Smooth muscle cell (in vitro differentiated cells): ENCODE data around the gene C2CD2L. TPM values are rescaled to one million over a fixed set of nuclear protein-coding genes. Genes with fewer than 3 reads are reported as not detected.

Experiments used
- DNase-seq: peaks from one replicate; lab custom pipeline; 2025; ENCODE audit not compliant: unreplicated experiment; lab: John Stamatoyannopoulos, UW
- H2AFZ ChIP-seq: fragments of 200-600 bp; sonication (generic); 2 replicates; pipeline ENCODE4 v1.6.0; 2016; ENCODE audit warnings: antibody characterized with exemption, low read depth, mild to moderate bottlenecking
- H3F3A ChIP-seq: fragments of 200-600 bp; sonication (generic); 2 replicates; pipeline ENCODE4 v1.6.0; 2017; ENCODE audit warnings: antibody characterized with exemption, low read depth
- H3K27ac ChIP-seq: fragments of 200-600 bp; sonication (generic); 2 replicates; pipeline ENCODE4 v1.5.1; 2016; ENCODE audit warnings: low read depth, mild to moderate bottlenecking
- H3K27me3 ChIP-seq: fragments of 200-600 bp; sonication (generic); 2 replicates; pipeline ENCODE4 v1.6.1; 2016; ENCODE audit warnings: low read depth, mild to moderate bottlenecking
- H3K36me3 ChIP-seq: fragments of 200-600 bp; sonication (generic); 2 replicates; pipeline ENCODE4 v1.5.1; 2016; ENCODE audit warnings: low read depth
- H3K4me1 ChIP-seq: fragments of 200-600 bp; sonication (generic); 2 replicates; pipeline ENCODE4 v1.5.1; 2016; ENCODE audit warnings: low read depth
- H3K4me2 ChIP-seq: fragments of 200-600 bp; sonication (generic); 2 replicates; pipeline ENCODE4 v1.6.0; 2016; ENCODE audit warnings: mild to moderate bottlenecking
- H3K4me3 ChIP-seq: fragments of 200-600 bp; sonication (generic); 2 replicates; pipeline ENCODE4 v1.5.1; 2016; ENCODE audit warnings: mild to moderate bottlenecking
- H3K79me2 ChIP-seq: fragments of 200-600 bp; sonication (generic); 2 replicates; pipeline ENCODE4 v1.6.0; 2016; ENCODE audit warnings: low read depth, mild to moderate bottlenecking
- H3K9ac ChIP-seq: fragments of 200-600 bp; sonication (generic); 2 replicates; pipeline ENCODE4 v1.6.0; 2016; ENCODE audit warnings: low read depth
- H3K9me3 ChIP-seq: fragments of 200-600 bp; sonication (generic); replicated peaks from 2 replicates; pipeline ENCODE4 v1.5.1; 2016; ENCODE audit warnings: low read depth
- H4K20me1 ChIP-seq: fragments of 200-600 bp; sonication (generic); 2 replicates; pipeline ENCODE4 v1.6.0; 2016; ENCODE audit warnings: low read depth
- WGBS: methylation state at CpG from one replicate; pipeline ENCODE4 v1.1.7; 2016; ENCODE audit warnings: low lambda C conversion rate; 5-methylcytosine and 5-hydroxymethylcytosine counted together
- polyA plus RNA-seq: library from polyadenylated mRNA; unstranded; fragments of >200 nt; fragmentation: Nextera tagmentation; extraction: Ambion mirVana; gene quantifications from 2 replicates; pipeline ENCODE4 v1.2.1, GENCODE V29; 2016
- total RNA-seq: library from RNA; depleted of rRNA; stranded (reverse); fragments of >200 nt; gene quantifications from 2 replicates; pipeline ENCODE4 v1.2.3, GENCODE V29; 2014
- TF ChIP-seq, protein P1 (sequence below): fragments of 200-600 bp; sonication (generic); IDR thresholded peaks from 2 replicates; pipeline ENCODE4 v1.5.1; 2017; ENCODE audit warnings: borderline replicate concordance, mild to moderate bottlenecking, antibody characterized with exemption; ENCODE audit not compliant: insufficient read depth, poor library complexity, severe bottlenecking

Gene C2CD2L
- total and polyA plus RNA-seq, 2 experiments from 2014 or later: 4.8 to 7.2 TPM

DNA sequence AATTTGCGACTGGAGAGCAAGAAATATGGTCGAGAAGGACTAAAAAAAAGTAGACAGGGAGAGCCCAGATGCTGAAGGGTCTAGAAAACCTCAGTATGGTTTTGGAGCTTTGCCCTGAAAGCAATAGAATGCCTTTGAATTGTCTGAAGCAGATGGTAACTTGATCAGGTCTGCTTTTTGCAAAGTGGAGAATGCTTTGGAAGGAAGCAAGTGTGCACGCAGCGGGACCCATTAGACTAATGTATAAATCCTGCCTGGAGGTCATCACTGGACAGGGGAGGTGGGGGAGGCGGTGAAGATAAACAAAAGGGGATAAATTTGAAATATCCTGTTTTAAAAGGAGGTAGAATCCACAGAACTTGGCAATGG lies 13.5 kb downstream of the C2CD2L start:
- WGBS: 38% methylated on average over 5 of the region's 5 CpGs
- Histone ChIP-seq H3K36me3 (no peaks in the 10 kb centered on the region), H3K27ac (peak overlapping the region; percentile 48), H4K20me1 (peaks cover 8% of the 10 kb centered on the region), H3K9ac (peak overlapping the region; percentile 73), H2AFZ (peak overlapping the region; percentile 87), H3K9me3 (no peaks in the 10 kb centered on the region), H3K4me2 (peak overlapping the region; percentile 89), H3K27me3 (no peaks in the 10 kb centered on the region), H3K4me3 (peak overlapping the region; percentile 88), H3K4me1 (peaks cover 6% of the 10 kb centered on the region), H3F3A (no peaks in the 10 kb centered on the region), H3K79me2 (peaks cover 27% of the 10 kb centered on the region)
- no peak for DNase-seq
- TF ChIP-seq, protein P1, sequence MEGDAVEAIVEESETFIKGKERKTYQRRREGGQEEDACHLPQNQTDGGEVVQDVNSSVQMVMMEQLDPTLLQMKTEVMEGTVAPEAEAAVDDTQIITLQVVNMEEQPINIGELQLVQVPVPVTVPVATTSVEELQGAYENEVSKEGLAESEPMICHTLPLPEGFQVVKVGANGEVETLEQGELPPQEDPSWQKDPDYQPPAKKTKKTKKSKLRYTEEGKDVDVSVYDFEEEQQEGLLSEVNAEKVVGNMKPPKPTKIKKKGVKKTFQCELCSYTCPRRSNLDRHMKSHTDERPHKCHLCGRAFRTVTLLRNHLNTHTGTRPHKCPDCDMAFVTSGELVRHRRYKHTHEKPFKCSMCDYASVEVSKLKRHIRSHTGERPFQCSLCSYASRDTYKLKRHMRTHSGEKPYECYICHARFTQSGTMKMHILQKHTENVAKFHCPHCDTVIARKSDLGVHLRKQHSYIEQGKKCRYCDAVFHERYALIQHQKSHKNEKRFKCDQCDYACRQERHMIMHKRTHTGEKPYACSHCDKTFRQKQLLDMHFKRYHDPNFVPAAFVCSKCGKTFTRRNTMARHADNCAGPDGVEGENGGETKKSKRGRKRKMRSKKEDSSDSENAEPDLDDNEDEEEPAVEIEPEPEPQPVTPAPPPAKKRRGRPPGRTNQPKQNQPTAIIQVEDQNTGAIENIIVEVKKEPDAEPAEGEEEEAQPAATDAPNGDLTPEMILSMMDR: no peak

DNA sequence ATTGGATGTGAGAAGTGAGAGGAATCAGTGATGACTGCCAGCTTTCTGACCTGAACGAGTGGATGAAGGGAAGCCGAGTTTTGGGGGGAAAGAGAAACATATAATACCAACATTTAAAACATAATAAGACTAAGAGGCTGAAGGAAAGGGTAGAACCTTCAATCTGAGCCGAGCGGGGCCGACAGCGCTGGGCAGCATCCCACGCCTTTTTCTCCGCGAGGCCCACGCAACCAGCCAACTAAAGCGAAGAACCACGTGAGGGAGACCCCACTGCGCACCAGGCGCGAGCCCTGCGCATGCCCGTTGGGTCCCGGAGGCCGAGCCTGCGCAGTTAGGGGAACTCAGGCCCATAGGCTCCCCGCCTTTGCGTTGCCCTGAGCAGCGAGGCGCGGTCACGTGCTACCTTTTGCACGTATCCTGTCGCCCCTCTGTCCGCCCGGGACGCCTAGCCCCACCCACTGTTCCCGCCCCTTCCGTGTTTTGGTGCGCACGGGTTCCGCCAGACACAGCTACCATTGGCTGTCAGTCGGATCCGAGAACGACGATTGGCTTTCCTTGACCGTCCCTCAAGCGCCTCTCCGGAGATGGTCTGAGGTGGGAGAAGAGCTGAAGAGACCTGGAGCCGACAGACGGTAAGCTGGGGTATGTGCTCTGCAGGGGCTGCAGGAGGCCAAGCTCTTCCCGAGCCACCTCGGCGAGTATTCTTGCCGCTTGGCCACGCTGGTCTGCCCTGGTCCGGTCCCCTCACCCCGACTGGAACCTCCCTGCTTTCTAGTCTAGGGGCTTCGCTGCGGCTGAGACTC lies 14.1 kb downstream of the C2CD2L start, which contains the start of gene HINFP:
Gene HINFP (plus strand): TSS at position 573 of the 803 bp plus-strand sequence. CDS start 5,365 bp downstream, outside the sequence.
- Histone ChIP-seq H3K9ac (peak within 1 kb of the TSS; percentile 83), H3K27ac (peak within 1 kb of the TSS; percentile 49), H3K4me3 (peak within 1 kb of the TSS; percentile 88), H3K4me1 (peaks cover 6% of the 10 kb centered on the region), H3F3A (no peaks in the 10 kb centered on the region), H3K9me3 (no peaks in the 10 kb centered on the region), H4K20me1 (peaks cover 9% of the 10 kb centered on the region), H3K79me2 (peaks cover 27% of the 10 kb centered on the region), H3K4me2 (peak within 1 kb of the TSS; percentile 98), H3K27me3 (no peaks in the 10 kb centered on the region), H2AFZ (peak within 1 kb of the TSS; percentile 87), H3K36me3 (no peaks in the 10 kb centered on the region)
- 1% methylated on average over 54 of the region's 54 CpGs for WGBS
- TF ChIP-seq, protein P1: no peak
- peak; percentile 97 for DNase-seq

DNA sequence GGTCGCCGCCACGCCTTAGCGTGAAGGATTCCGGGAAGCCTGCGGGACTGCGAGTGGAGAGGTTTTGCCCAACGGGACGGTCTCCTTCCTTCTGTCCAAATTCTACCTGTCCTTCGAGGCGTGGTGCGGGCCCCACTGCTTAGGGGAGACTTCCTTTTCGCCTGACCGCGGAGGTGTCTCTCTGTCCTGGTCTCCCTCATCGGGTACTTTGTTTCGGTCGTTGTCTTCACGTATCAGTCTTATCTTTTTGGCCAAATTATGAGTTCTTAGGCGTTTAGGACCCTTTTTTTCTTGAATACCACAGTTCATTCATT lies 14.6 kb downstream of the C2CD2L start:
- Histone ChIP-seq H3K4me1 (peaks cover 6% of the 10 kb centered on the region), H3K36me3 (no peaks in the 10 kb centered on the region), H2AFZ (peak overlapping the region; percentile 85), H3K9me3 (no peaks in the 10 kb centered on the region), H3K27me3 (no peaks in the 10 kb centered on the region), H3K27ac (peak overlapping the region; percentile 49), H4K20me1 (peaks cover 14% of the 10 kb centered on the region), H3F3A (no peaks in the 10 kb centered on the region), H3K4me3 (peak overlapping the region; percentile 88), H3K9ac (peak overlapping the region; percentile 83), H3K4me2 (peak overlapping the region; percentile 98), H3K79me2 (peaks cover 27% of the 10 kb centered on the region)
- TF ChIP-seq, protein P1: no peak
- 1% methylated on average over 20 of the region's 20 CpGs for WGBS
- no peak for DNase-seq
